ENCODE results near the gene GUF1.
"Not testable (repeated sequence)": the region's sequence is repeated elsewhere in the genome, so short reads cannot be mapped to it uniquely, and the experiment has no call there.

The GUF1 gene

DNA sequence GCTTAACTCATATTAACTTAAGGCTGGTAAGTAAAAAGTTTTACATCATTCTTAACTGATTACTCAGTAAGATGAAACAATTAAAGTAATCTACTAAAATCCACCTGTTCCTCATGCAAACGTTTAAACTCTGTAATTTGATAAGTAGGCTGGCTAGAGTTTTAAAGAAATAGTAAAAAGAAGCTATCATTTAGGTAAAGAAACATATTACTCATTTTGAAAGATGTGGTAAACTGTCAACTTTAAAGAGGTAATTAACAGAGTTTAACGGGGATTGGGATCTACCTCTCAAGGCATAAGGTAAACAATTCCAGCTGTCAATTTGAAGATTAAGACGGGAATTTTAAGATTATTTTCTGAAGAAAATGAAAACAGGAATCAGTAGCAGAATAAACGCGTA, 38.4 kb downstream of the GUF1 start:
- no peaks in the 10 kb centered on the region for H3K36me3 ChIP-seq (ENCODE audit: control insufficient read depth, insufficient read depth, low read length)
- no peak overlapping the region for H3K4me3 ChIP-seq (ENCODE audit: low read length)
- H3K9ac ChIP-seq (ENCODE audit: low read length), result no peak overlapping the region
- H3K4me1 ChIP-seq (ENCODE audit: control insufficient read depth, insufficient read depth, low read length), result no peaks in the 10 kb centered on the region
- no peaks in the 10 kb centered on the region for H3K27me3 ChIP-seq (ENCODE audit: control insufficient read depth, insufficient read depth, low read length)
- no peaks in the 10 kb centered on the region for H3K9me3 ChIP-seq (ENCODE audit: control insufficient read depth, low read length)

DNA sequence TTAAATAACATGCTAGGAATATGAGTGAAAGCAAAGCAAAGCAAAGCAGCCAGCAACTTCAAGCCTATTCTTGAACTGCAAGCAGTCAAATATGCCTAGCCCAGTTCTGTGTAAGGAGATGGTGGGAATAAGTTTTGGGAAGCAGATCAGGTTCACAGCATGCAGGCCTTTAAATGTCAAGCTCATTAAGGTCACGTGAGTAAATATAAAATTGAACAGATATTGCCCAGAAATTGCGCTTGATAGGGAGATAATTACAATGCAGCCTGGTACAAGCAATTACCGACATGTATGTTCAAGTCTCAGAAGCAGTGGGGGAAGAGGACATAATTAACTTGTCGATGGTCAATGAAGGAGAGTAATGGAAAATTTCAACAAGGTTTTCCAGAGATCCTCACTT, 42.2 kb downstream of the GUF1 start:
- Histone ChIP-seq H3K4me3 (ENCODE audit: low read length) (no peak overlapping the region), H3K36me3 (ENCODE audit: control insufficient read depth, insufficient read depth, low read length) (no peaks in the 10 kb centered on the region), H3K27me3 (ENCODE audit: control insufficient read depth, insufficient read depth, low read length) (no peaks in the 10 kb centered on the region), H3K4me1 (ENCODE audit: control insufficient read depth, insufficient read depth, low read length) (no peaks in the 10 kb centered on the region), H3K9ac (ENCODE audit: low read length) (no peak overlapping the region), H3K9me3 (ENCODE audit: control insufficient read depth, low read length) (no peaks in the 10 kb centered on the region)

DNA sequence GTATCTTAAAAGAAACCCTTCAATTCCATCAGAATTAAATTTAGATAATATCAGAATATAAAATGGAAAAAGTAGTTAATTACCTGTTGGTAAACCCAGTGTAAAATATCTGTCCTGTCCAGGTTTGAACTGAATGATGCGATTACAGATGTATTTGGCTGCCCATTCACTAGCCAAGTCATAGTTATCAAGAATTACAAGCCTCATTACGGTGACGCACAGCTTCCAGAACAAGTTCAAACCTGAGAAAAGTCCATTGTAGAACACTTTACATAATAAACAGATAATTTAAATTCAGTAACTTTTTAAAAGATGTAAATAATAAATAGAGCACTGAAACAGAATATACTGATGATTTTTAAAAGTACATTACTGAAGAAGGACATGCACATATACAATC, 43.8 kb downstream of the GUF1 start:
- Histone ChIP-seq H3K9me3 (ENCODE audit: control insufficient read depth, low read length) (no peaks in the 10 kb centered on the region), H3K36me3 (ENCODE audit: control insufficient read depth, insufficient read depth, low read length) (no peaks in the 10 kb centered on the region), H3K9ac (ENCODE audit: low read length) (no peak overlapping the region), H3K4me3 (ENCODE audit: low read length) (no peak overlapping the region), H3K27me3 (ENCODE audit: control insufficient read depth, insufficient read depth, low read length) (peaks cover 8% of the 10 kb centered on the region), H3K4me1 (ENCODE audit: control insufficient read depth, insufficient read depth, low read length) (no peaks in the 10 kb centered on the region)

DNA sequence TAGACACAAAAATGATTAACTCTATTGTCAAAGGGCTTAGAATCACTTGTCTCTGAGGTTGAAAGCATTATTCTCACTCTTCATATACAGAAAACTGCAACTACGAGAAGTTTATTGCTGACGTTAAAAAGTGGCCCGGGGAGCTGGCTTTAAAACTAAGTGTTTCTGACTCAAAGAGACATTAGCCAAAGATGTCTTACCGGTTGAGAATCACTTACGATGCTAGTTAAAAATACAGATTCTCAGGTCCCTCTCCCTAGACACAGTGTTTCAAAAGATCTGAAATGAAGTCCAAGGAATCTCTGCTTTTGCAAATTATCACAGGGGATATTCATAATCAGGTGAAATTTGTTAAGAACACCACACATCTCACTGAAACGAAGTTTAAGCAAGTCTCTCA, 46.9 kb downstream of the GUF1 start:
- Histone ChIP-seq H3K36me3 (ENCODE audit: control insufficient read depth, insufficient read depth, low read length) (no peaks in the 10 kb centered on the region), H3K27me3 (ENCODE audit: control insufficient read depth, insufficient read depth, low read length) (peaks cover 8% of the 10 kb centered on the region), H3K9me3 (ENCODE audit: control insufficient read depth, low read length) (no peaks in the 10 kb centered on the region), H3K9ac (ENCODE audit: low read length) (peak overlapping the region; percentile 76), H3K4me3 (ENCODE audit: low read length) (no peak overlapping the region), H3K4me1 (ENCODE audit: control insufficient read depth, insufficient read depth, low read length) (no peaks in the 10 kb centered on the region)

DNA sequence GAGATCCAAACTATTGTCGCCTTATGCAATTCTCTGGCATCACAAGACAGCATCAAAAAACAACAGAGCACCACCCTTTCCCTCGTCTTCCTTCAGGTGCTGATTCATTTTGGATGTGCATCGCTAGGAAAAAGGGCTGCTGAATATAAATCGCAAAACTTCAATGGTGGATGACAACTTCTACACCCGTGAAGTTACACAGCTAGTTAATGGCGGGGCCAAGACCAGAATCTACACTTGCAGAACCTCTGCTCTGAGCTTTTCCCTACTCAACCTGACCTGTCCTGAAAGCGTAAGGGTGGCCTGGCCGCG, 47.5 kb downstream of the GUF1 start:
- no peaks in the 10 kb centered on the region for H3K4me1 ChIP-seq (ENCODE audit: control insufficient read depth, insufficient read depth, low read length)
- H3K36me3 ChIP-seq (ENCODE audit: control insufficient read depth, insufficient read depth, low read length), result no peaks in the 10 kb centered on the region
- peaks cover 8% of the 10 kb centered on the region for H3K27me3 ChIP-seq (ENCODE audit: control insufficient read depth, insufficient read depth, low read length)
- no peaks in the 10 kb centered on the region for H3K9me3 ChIP-seq (ENCODE audit: control insufficient read depth, low read length)
- peak overlapping the region; percentile 29 for H3K4me3 ChIP-seq (ENCODE audit: low read length)
- peak overlapping the region; percentile 76 for H3K9ac ChIP-seq (ENCODE audit: low read length)

DNA sequence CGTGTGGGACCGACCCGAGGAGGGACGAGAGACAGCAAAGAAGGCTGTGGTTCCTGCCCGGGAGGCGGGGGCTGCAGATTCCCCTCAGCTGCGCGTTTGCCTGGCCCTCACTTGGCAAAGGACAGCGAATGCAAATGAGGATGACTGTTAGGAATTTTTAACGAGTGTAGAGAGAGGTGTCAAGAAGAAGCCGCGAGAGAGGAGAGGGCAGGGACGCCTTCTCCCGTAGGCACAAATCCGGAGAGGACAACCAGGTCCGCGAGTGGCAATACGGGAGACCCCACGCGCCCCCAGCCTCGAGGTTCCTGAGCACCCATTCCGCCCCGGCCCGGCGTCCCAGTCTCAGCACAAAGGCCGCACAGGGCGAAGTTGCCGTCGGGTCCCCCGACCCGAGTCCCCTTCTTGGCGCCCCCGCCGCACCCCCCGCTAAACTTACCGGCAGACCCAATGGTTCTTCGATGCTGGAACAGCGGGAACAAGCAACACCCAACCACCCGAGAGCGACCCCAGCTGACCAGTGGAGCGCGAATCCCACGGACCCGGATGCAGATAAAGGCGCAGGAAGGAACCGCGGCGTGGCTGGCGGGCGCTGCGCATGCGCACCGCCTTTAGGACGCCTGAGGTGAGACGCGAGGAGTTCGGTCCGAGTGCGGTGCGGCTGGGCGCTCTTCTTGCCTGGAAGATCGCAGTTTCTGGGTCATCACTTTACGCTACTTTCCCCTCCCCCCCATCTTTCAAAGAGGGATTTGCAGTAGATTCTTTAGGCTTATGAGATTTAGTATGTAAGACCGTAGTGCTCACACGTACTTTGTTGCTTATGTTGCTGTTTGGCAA, 48.0 kb downstream of the GUF1 start, which contains the start of gene GNPDA2:
Gene GNPDA2 (minus strand): TSS at position 519 of the 834 bp plus-strand sequence. CDS start 4,349 bp downstream, outside the sequence.
- H3K9ac ChIP-seq (ENCODE audit: low read length), result peak within 1 kb of the TSS; percentile 76
- H3K4me3 ChIP-seq (ENCODE audit: low read length), result peak within 1 kb of the TSS; percentile 29
- peaks cover 8% of the 10 kb centered on the region for H3K27me3 ChIP-seq (ENCODE audit: control insufficient read depth, insufficient read depth, low read length)
- H3K9me3 ChIP-seq (ENCODE audit: control insufficient read depth, low read length), result no peaks in the 10 kb centered on the region
- H3K4me1 ChIP-seq (ENCODE audit: control insufficient read depth, insufficient read depth, low read length), result no peaks in the 10 kb centered on the region
- no peaks in the 10 kb centered on the region for H3K36me3 ChIP-seq (ENCODE audit: control insufficient read depth, insufficient read depth, low read length)

DNA sequence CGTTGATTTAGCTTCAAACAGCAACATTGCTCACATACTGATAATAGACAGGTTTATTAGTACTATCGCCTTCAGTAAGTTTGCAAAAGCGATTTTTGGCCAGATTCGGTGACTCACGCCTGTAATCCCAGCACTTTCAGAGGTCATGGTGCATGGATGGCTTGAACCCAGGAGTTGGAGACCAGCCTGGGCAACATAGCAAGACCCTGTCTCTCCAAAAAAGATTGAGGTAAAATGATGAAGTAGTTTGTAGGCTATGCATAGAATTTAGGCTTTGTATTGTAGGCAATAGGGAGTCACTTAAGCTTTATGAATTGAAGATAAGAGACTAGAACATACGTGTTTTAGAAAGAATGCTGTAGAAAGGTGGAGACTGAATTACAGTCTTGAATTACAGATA, 49.3 kb downstream of the GUF1 start:
- Histone ChIP-seq H3K9me3 (ENCODE audit: control insufficient read depth, low read length) (no peaks in the 10 kb centered on the region), H3K36me3 (ENCODE audit: control insufficient read depth, insufficient read depth, low read length) (no peaks in the 10 kb centered on the region), H3K9ac (ENCODE audit: low read length) (no peak overlapping the region), H3K27me3 (ENCODE audit: control insufficient read depth, insufficient read depth, low read length) (peaks cover 8% of the 10 kb centered on the region), H3K4me1 (ENCODE audit: control insufficient read depth, insufficient read depth, low read length) (no peaks in the 10 kb centered on the region), H3K4me3 (ENCODE audit: low read length) (no peak overlapping the region)

DNA sequence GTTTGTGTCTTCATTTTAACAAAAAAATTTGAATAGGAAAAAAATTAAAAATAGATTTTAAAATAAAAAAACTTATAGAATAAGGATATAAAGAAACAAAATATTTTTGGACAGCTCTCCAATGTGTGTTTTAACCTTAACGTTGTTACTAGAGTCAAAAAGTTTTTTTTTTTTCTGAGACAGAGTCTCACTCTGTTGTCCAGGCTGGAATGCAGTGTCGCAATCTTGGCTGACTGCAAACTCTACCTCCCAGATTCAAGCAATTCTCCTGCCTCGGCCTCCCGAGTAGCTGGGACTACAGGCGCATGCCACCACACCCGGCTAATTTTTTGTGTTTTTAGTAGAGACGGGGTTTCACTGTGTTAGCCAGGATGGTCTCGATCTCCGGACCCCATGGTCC, 50.5 kb downstream of the GUF1 start:
- not testable (repeated sequence) for H3K36me3 ChIP-seq (ENCODE audit: control insufficient read depth, insufficient read depth, low read length); H3K4me1 ChIP-seq (ENCODE audit: control insufficient read depth, insufficient read depth, low read length); H3K9ac ChIP-seq (ENCODE audit: low read length); H3K9me3 ChIP-seq (ENCODE audit: control insufficient read depth, low read length); H3K27me3 ChIP-seq (ENCODE audit: control insufficient read depth, insufficient read depth, low read length); H3K4me3 ChIP-seq (ENCODE audit: low read length)

DNA sequence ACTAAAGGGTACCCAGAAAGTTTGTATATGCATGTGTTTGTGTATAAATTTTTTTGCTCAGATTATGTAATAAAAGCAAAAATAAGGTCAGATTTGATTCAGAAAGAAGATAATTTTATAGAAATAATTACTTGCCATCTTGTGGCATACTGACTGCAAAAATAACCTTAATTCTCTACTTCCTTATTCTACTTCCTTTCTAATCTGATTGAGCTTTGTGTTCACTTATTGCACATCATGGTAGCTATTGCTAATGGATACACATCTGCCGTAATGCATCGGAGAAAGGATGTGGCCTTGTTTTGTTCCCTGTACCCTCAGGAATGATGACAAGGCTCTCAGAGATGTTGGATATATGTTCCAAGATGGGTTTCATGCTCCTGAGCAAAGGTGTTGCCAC, 58.7 kb downstream of the GUF1 start:
- H3K4me1 ChIP-seq (ENCODE audit: control insufficient read depth, insufficient read depth, low read length), result no peaks in the 10 kb centered on the region
- no peaks in the 10 kb centered on the region for H3K36me3 ChIP-seq (ENCODE audit: control insufficient read depth, insufficient read depth, low read length)
- H3K9ac ChIP-seq (ENCODE audit: low read length), result no peak overlapping the region
- no peak overlapping the region for H3K4me3 ChIP-seq (ENCODE audit: low read length)
- H3K27me3 ChIP-seq (ENCODE audit: control insufficient read depth, insufficient read depth, low read length), result no peaks in the 10 kb centered on the region
- no peaks in the 10 kb centered on the region for H3K9me3 ChIP-seq (ENCODE audit: control insufficient read depth, low read length)

DNA sequence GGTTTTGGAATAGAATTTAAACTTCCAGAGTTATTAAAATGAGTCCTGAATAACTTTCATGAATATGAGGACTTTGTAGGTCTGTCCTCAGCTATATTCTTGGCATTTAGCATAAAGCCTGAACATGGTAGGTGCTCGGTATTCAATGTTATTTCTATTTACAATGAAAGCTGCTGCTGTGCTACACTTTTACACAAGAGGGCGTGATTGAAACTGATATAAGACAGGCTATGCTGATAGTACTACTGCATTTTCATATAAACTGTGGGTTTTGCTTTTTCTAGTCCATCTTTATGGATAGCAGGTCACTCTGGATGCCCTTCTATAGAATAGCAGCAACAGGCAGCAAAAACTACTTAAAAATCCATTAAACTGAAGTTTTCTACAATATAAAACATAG, 60.4 kb downstream of the GUF1 start:
- Histone ChIP-seq H3K9ac (ENCODE audit: low read length) (no peak overlapping the region), H3K9me3 (ENCODE audit: control insufficient read depth, low read length) (no peaks in the 10 kb centered on the region), H3K27me3 (ENCODE audit: control insufficient read depth, insufficient read depth, low read length) (no peaks in the 10 kb centered on the region), H3K4me1 (ENCODE audit: control insufficient read depth, insufficient read depth, low read length) (no peaks in the 10 kb centered on the region), H3K36me3 (ENCODE audit: control insufficient read depth, insufficient read depth, low read length) (no peaks in the 10 kb centered on the region), H3K4me3 (ENCODE audit: low read length) (no peak overlapping the region)

DNA sequence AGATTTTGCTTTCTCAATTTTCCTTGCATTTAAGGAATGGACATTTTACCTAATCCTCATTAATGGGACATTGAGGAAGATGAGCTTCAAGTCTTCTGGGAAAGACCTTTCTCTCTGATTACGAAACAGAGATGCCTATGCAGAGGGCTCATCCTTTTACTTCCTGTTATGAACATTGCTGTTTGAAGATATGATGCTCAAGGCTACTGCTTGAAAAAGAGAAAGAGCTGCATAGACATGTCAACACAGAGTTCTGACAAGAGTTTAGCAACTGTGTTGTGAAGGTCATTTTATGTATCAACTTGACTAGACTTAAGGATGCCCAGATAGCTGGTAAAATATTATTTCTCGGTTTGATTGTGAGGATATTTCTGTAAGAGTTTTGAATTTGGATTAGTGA, 62.0 kb downstream of the GUF1 start:
- Histone ChIP-seq H3K4me1 (ENCODE audit: control insufficient read depth, insufficient read depth, low read length) (no peaks in the 10 kb centered on the region), H3K9ac (ENCODE audit: low read length) (no peak overlapping the region), H3K9me3 (ENCODE audit: control insufficient read depth, low read length) (no peaks in the 10 kb centered on the region), H3K36me3 (ENCODE audit: control insufficient read depth, insufficient read depth, low read length) (no peaks in the 10 kb centered on the region), H3K4me3 (ENCODE audit: low read length) (no peak overlapping the region), H3K27me3 (ENCODE audit: control insufficient read depth, insufficient read depth, low read length) (no peaks in the 10 kb centered on the region)

Data from mucosa of stomach (tissue), 1 donor.